PC-9 (cell line): Measurements from ENCODE around the gene MGST1.

Experiments
- EZH2 ChIP-seq: fragments of 200-600 bp; sonication (generic); IDR thresholded peaks from 2 replicates; pipeline ENCODE4 v1.8.0; 2017; ENCODE audit warnings: antibody characterized with exemption, low read depth
- TF ChIP-seq, protein P1 (sequence below): fragments of 200-600 bp; sonication (generic); conservative IDR thresholded peaks from 2 replicates; pipeline ENCODE4 v1.6.1; 2017; ENCODE audit warnings: mixed run types, antibody characterized with exemption, mild to moderate bottlenecking, moderate library complexity

DNA sequence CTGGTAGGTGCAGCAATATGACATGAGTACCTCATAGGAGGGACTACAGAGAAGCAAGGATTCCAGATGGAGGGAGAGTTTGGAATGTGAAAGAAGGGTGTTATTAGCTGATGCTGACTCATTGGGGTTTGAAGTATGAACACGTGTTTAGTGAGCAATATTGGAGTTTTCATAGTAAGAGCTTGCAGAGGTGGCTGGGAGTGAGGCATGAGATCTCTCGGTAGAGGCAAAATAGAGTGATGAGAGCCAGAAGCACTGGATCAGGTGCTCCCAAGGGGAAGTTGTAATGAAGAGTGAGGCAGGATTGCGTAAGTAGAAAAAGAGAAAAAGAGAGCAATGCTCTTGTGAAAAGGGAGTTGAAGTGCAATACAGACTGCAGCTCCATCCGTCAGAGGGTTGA is 42.1 kb downstream of the MGST1 start:
- TF ChIP-seq, protein P1, sequence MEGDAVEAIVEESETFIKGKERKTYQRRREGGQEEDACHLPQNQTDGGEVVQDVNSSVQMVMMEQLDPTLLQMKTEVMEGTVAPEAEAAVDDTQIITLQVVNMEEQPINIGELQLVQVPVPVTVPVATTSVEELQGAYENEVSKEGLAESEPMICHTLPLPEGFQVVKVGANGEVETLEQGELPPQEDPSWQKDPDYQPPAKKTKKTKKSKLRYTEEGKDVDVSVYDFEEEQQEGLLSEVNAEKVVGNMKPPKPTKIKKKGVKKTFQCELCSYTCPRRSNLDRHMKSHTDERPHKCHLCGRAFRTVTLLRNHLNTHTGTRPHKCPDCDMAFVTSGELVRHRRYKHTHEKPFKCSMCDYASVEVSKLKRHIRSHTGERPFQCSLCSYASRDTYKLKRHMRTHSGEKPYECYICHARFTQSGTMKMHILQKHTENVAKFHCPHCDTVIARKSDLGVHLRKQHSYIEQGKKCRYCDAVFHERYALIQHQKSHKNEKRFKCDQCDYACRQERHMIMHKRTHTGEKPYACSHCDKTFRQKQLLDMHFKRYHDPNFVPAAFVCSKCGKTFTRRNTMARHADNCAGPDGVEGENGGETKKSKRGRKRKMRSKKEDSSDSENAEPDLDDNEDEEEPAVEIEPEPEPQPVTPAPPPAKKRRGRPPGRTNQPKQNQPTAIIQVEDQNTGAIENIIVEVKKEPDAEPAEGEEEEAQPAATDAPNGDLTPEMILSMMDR, result no peak
- no peak for TF ChIP-seq EZH2
